ENCODE results near the gene DDA1. TPM values are rescaled to one million over a fixed set of nuclear protein-coding genes. Genes with fewer than 3 reads are reported as not detected.
A peak's percentile ranks its signal among the peaks of the same experiment; 100 is the strongest.

The DDA1 gene
- total and polyA plus RNA-seq, 2 of the 13 experiments (the other 11 are each of a cell fraction or from before 2014, with no cell fraction given): 24.5 to 26.0 TPM

GRCh38 chr19:17305517-17306284 lies 3.7 kb upstream of the DDA1 start, which contains the start of gene MRPL34 (continued):
- TF ChIP-seq PRDM10 (CRISPR knock-in tag; IDR thresholded peaks at IDR 0.05; ENCODE audit: low read depth) (peak; percentile 80; the same call in 1 of the 2 replicates), ETV6 (CRISPR knock-in tag; conservative IDR thresholded peaks at IDR 0.05) (0 out of 2 replicates have a peak, but pooled peaks have one; percentile 27), ZNF224 (CRISPR knock-in tag; IDR thresholded peaks at IDR 0.05) (peak; percentile 72; the same call in 1 of the 2 replicates), REPIN1 (CRISPR knock-in tag; IDR thresholded peaks at IDR 0.05; ENCODE audit: borderline replicate concordance, low read depth) (peak; percentile 91), ZNF460 (CRISPR knock-in tag; IDR thresholded peaks at IDR 0.05; ENCODE audit: borderline replicate concordance) (no peak; the same call in 1 of the 2 replicates), ZZZ3 (CRISPR knock-in tag; IDR thresholded peaks at IDR 0.05; ENCODE audit: borderline replicate concordance) (no peak), SMAD9 (CRISPR knock-in tag; IDR thresholded peaks at IDR 0.05) (no peak), IRF1 (CRISPR knock-in tag; IDR thresholded peaks at IDR 0.05; ENCODE audit: low read depth) (0 out of 2 replicates have a peak, but pooled peaks have one; percentile 12), ZNF354B (CRISPR knock-in tag; IDR thresholded peaks at IDR 0.05) (no peak), JUNB (CRISPR knock-in tag; IDR thresholded peaks at IDR 0.05; ENCODE audit: borderline replicate concordance) (no peak), SP140L (CRISPR knock-in tag; IDR thresholded peaks at IDR 0.05; ENCODE audit: borderline replicate concordance) (no peak)
